OCI-LY7 (cell line): ENCODE results near the gene OR10J4. TPM values are rescaled to one million over a fixed set of nuclear protein-coding genes. Genes with fewer than 3 reads are reported as not detected.

Experiments
- BruUV-seq: library from RNA; stranded (reverse); fragments of 400-500 nt; replicated peaks from 2 replicates; lab custom pipeline; 2021; lab: Mats Ljungman, UMichigan
- CTCF ChIA-PET: fragments of 300-600 bp; sonication (Branson Sonifier 250); formaldehyde crosslinking; loops from one replicate; lab custom pipeline; 2022; ENCODE audit warnings: antibody characterized with exemption; ENCODE audit not compliant: unreplicated experiment; lab: Charles Lee
- POLR2A ChIA-PET: fragments of 300-600 bp; sonication (Branson Sonifier 250); formaldehyde crosslinking; loops from one replicate; lab custom pipeline; 2022; ENCODE audit warnings: antibody characterized with exemption; lab: Charles Lee
- DNase-seq: peaks from one replicate; pipeline ENCODE4 v3.0.0-alpha.2; 2015; ENCODE audit warnings: low spot score
- H2AFZ ChIP-seq: fragments of 200-600 bp; sonication (generic), shearing (Covaris generic); 2 replicates; pipeline ENCODE4 v1.6.1; 2014; ENCODE audit warnings: mild to moderate bottlenecking, antibody characterized with exemption, low read length, moderate library complexity
- H3K27ac ChIP-seq: fragments of 200-600 bp; sonication (generic); 2 replicates; pipeline ENCODE4 v1.5.1; 2014; ENCODE audit warnings: mixed run types, low read depth, mild to moderate bottlenecking, moderate library complexity, low read length, inconsistent platforms; ENCODE audit not compliant: poor library complexity, severe bottlenecking
- H3K36me3 ChIP-seq: fragments of 200-600 bp; sonication (generic); 2 replicates; pipeline ENCODE4 v1.6.1; 2014; ENCODE audit warnings: mild to moderate bottlenecking, antibody characterized with exemption, low read length, moderate library complexity, mixed read lengths; ENCODE audit not compliant: insufficient read depth
- H3K4me1 ChIP-seq: fragments of 200-600 bp; sonication (generic); 2 replicates; pipeline ENCODE4 v1.5.1; 2014; ENCODE audit warnings: mild to moderate bottlenecking, low read length; ENCODE audit not compliant: insufficient read depth, poor library complexity, severe bottlenecking
- H3K4me2 ChIP-seq: fragments of 200-600 bp; sonication (generic); 2 replicates; pipeline ENCODE4 v1.6.1; 2014; ENCODE audit warnings: mild to moderate bottlenecking, low read length
- H3K4me3 ChIP-seq: fragments of 200-600 bp; sonication (generic); 2 replicates; pipeline ENCODE4 v1.5.1; 2014; ENCODE audit warnings: mild to moderate bottlenecking, low read depth, low read length; ENCODE audit not compliant: poor library complexity, severe bottlenecking
- H3K79me2 ChIP-seq: fragments of 200-600 bp; sonication (generic); 2 replicates; pipeline ENCODE4 v1.6.1; 2016; ENCODE audit warnings: low read depth, mild to moderate bottlenecking, low read length, moderate library complexity, mixed read lengths; ENCODE audit not compliant: insufficient read depth
- H3K9me2 ChIP-seq: fragments of 200-600 bp; sonication (generic); 2 replicates; pipeline ENCODE4 v1.6.1; 2016; ENCODE audit warnings: mild to moderate bottlenecking, low read length, mixed read lengths; ENCODE audit not compliant: insufficient read depth
- H3K9me3 ChIP-seq: fragments of 200-600 bp; sonication (generic); 2 replicates; pipeline ENCODE4 v1.6.1; 2014; ENCODE audit warnings: mild to moderate bottlenecking, mixed run types, low read length, mixed read lengths
- H4K20me1 ChIP-seq: fragments of 200-600 bp; sonication (generic); 2 replicates; pipeline ENCODE4 v1.6.1; 2014; ENCODE audit warnings: mild to moderate bottlenecking, antibody characterized with exemption, low read length, moderate library complexity, mixed read lengths; ENCODE audit not compliant: insufficient read depth
- CTCF ChIP-seq: fragments of 200-600 bp; sonication (generic); conservative IDR thresholded peaks from 2 replicates; pipeline ENCODE4 v1.5.1; 2014; ENCODE audit warnings: mild to moderate bottlenecking, antibody characterized with exemption, low read length, moderate library complexity, mixed read lengths
- EZH2phosphoT487 ChIP-seq: fragments of 200-600 bp; sonication (generic); IDR thresholded peaks from 2 replicates; pipeline ENCODE4 v1.6.1; 2018; ENCODE audit warnings: low read depth, borderline replicate concordance, mild to moderate bottlenecking, mixed run types, antibody characterized with exemption, low read length, moderate library complexity, mixed read lengths
- intact Hi-C: fragments of 100-400 bp; cut with micrococcal nuclease; formaldehyde crosslinking; loops from one replicate; pipeline ENCODE4 v1.10.0; 2022; ENCODE audit not compliant: unreplicated experiment
- total RNA-seq, 2 experiments: library from RNA; depleted of rRNA in 1 of 2; stranded (reverse); fragments of >200 nt in 1 of 2; shearing (Covaris generic) in 1 of 2; gene quantifications; 2 replicates each; pipeline ENCODE4 v1.2.3, GENCODE V29; 2014 to 2022

OR10J4 gene
- total RNA-seq, 2 experiments from 2014 or later = not detected

- CTCF ChIA-PET = no interaction called here
- Histone ChIP-seq H3K9me2 (no peaks in the 10 kb centered on the region), H3K27ac (no peak overlapping the region), H4K20me1 (no peaks in the 10 kb centered on the region), H3K36me3 (no peaks in the 10 kb centered on the region), H3K4me1 (no peaks in the 10 kb centered on the region), H3K9me3 (peaks cover 9% of the 10 kb centered on the region; the same call in 1 of the 2 replicates), H2AFZ (no peak overlapping the region), H3K4me3 (no peak overlapping the region), H3K4me2 (no peak overlapping the region), H3K79me2 (no peaks in the 10 kb centered on the region)
- intact Hi-C loops = no loop called here
- no TSS peak for BruUV-seq
- TF ChIP-seq CTCF = no peak
- no peak for TF ChIP-seq EZH2phosphoT487
- DNase-seq = no peak
- POLR2A ChIA-PET = interaction anchor here (0.7 kb wide), 1 partner anchor 459 kb away, joined by 3 read pairs; no protein-coding TSS in a partner anchor
Observed at GRCh38 chr1:159459551-159459950, 27.5 kb downstream of the OR10J4 start.

DNA sequence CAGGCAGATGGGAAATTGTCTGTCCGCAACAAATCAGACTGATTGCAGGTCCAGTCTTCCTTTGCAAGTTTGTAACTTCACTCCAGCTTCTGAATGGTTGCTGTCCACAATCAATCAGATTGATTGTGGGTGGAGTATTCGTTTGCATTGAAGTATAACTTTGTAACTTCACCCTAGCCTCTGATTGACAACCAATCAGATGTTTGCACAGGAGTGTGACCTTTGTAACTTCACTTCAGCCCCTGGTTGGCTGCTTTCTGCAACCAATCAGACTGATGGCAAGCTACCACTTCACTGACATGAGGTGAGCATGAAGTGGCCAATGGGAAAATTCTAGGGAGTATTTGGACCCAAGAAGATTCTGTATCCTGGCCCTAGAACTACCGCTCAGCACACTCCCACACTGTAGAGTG is 33.2 kb downstream of the OR10J4 start:
- ChIA-PET POLR2A (no interaction called here), CTCF (no interaction called here)
- TF ChIP-seq EZH2phosphoT487 (no peak), CTCF (no peak)
- Histone ChIP-seq H4K20me1 (no peaks in the 10 kb centered on the region), H3K4me3 (no peak overlapping the region), H3K36me3 (no peaks in the 10 kb centered on the region), H3K4me2 (no peak overlapping the region), H3K79me2 (no peaks in the 10 kb centered on the region; the same call in 1 of the 2 replicates), H3K9me3 (peaks cover 9% of the 10 kb centered on the region; the same call in 1 of the 2 replicates), H3K9me2 (no peaks in the 10 kb centered on the region), H3K4me1 (no peaks in the 10 kb centered on the region), H3K27ac (no peak overlapping the region), H2AFZ (no peak overlapping the region)
- DNase-seq = no peak
- no TSS peak for BruUV-seq
- intact Hi-C loops = no loop called here

- Histone ChIP-seq H3K9me3 (no peaks in the 10 kb centered on the region), H3K9me2 (no peaks in the 10 kb centered on the region), H3K4me3 (no peak overlapping the region), H3K79me2 (no peaks in the 10 kb centered on the region; the same call in 1 of the 2 replicates), H4K20me1 (no peaks in the 10 kb centered on the region), H3K27ac (no peak overlapping the region), H3K36me3 (no peaks in the 10 kb centered on the region), H3K4me2 (no peak overlapping the region), H3K4me1 (no peaks in the 10 kb centered on the region), H2AFZ (no peak overlapping the region)
- TF ChIP-seq CTCF (no peak), EZH2phosphoT487 (no peak)
- POLR2A ChIA-PET = no interaction called here
- CTCF ChIA-PET = no interaction called here
- intact Hi-C loops = no loop called here
- BruUV-seq = no TSS peak
- no peak for DNase-seq
Observed at GRCh38 chr1:159468321-159468720, 36.3 kb downstream of the OR10J4 start.
